ENCODE results near the gene SRP68. TPM values are rescaled to one million over a fixed set of nuclear protein-coding genes. Genes with fewer than 3 reads are reported as not detected.

SRP68 gene
- total and polyA plus RNA-seq, 2 of the 8 experiments (the other 6 are each of a cell fraction or from before 2014, with no cell fraction given) = 57.7 to 83.5 TPM

DNA sequence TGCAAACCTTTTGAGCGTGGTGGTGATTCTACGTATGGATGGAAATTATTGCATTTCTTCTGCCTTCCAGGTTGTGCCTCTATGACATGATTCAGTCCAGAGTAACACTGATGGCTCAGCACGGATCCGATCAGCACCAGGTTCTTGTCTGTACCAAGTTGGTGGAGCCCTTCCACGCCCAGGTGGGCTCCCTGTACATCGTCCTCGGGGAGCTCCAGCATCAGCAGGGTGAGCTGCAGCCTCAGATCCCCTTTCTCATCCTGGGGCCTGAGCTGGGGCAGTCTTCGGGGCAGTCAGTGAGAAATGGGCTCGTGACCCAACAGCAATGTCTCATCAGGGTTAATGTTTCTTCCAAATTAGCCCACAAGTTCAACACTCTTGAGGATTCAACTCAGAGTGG, 80.9 kb downstream of the SRP68 start (continued):
- TF ChIP-seq, protein P1, sequence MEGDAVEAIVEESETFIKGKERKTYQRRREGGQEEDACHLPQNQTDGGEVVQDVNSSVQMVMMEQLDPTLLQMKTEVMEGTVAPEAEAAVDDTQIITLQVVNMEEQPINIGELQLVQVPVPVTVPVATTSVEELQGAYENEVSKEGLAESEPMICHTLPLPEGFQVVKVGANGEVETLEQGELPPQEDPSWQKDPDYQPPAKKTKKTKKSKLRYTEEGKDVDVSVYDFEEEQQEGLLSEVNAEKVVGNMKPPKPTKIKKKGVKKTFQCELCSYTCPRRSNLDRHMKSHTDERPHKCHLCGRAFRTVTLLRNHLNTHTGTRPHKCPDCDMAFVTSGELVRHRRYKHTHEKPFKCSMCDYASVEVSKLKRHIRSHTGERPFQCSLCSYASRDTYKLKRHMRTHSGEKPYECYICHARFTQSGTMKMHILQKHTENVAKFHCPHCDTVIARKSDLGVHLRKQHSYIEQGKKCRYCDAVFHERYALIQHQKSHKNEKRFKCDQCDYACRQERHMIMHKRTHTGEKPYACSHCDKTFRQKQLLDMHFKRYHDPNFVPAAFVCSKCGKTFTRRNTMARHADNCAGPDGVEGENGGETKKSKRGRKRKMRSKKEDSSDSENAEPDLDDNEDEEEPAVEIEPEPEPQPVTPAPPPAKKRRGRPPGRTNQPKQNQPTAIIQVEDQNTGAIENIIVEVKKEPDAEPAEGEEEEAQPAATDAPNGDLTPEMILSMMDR (IDR thresholded peaks at IDR 0.05; ENCODE audit: control extremely low read depth in 1 of 3, insufficient read depth in 1 of 3, low read depth in 1 of 3, low read length in 3 of 3) = no peak
- TF ChIP-seq CREB1 (IDR thresholded peaks at IDR 0.05) = no peak

Small RNA genes within 50 kb of the gene (microRNA-seq; reads per million reads assigned to microRNA genes)
- gene MIR6868 (ENCODE audit: borderline microRNAs expressed in 2 of 2, borderline number of aligned reads in 2 of 2, borderline replicate concordance in 1 of 2) = 0.81 to 0.92 reads per million in 2 experiments

Small RNA genes within 50 kb of the gene (small RNA-seq; reads per million reads assigned to genes)
- gene MIR6868 (ENCODE audit: insufficient read depth) = 3.1 reads per million, percentile 39 among the genes with 10 or more reads in this experiment

Other genes starting within 250 kb of the SRP68 start
- gene UNC13D, start 228.1 kb downstream of the SRP68 start, total RNA-seq (2021; fragmentation: NEBNext Ultra II Directional; extraction: Animal tissue kit (Norgen Biotek cat#: 25700)) = 7.5 and 8.4 TPM in 2 replicates
- 3.6 and 5.2 TPM in 2 replicates for gene UNC13D, start 228.1 kb downstream of the SRP68 start, polyA plus RNA-seq (2011; rRNA removed)
- 61.8 and 71.2 TPM in 2 replicates for gene WBP2, start 217.2 kb downstream of the SRP68 start, total RNA-seq (2021; fragmentation: NEBNext Ultra II Directional; extraction: Animal tissue kit (Norgen Biotek cat#: 25700))
- 48.2 and 72.0 TPM in 2 replicates for gene WBP2, start 217.2 kb downstream of the SRP68 start, polyA plus RNA-seq (2011; rRNA removed)
- 5.1 and 6.4 TPM in 2 replicates for gene TRIM47, start 193.9 kb downstream of the SRP68 start, total RNA-seq (2021; fragmentation: NEBNext Ultra II Directional; extraction: Animal tissue kit (Norgen Biotek cat#: 25700))
- 6.3 and 11.6 TPM in 2 replicates for gene TRIM47, start 193.9 kb downstream of the SRP68 start, polyA plus RNA-seq (2011; rRNA removed)
- 47.7 and 48.6 TPM in 2 replicates for gene TRIM65, start 175.6 kb downstream of the SRP68 start, total RNA-seq (2021; fragmentation: NEBNext Ultra II Directional; extraction: Animal tissue kit (Norgen Biotek cat#: 25700))
- gene TRIM65, start 175.6 kb downstream of the SRP68 start, polyA plus RNA-seq (2011; rRNA removed) = 21.2 and 25.6 TPM in 2 replicates
- 125 and 132 TPM in 2 replicates for gene MRPL38, start 167.6 kb downstream of the SRP68 start, total RNA-seq (2021; fragmentation: NEBNext Ultra II Directional; extraction: Animal tissue kit (Norgen Biotek cat#: 25700))
- 78.4 and 138 TPM in 2 replicates for gene MRPL38, start 167.6 kb downstream of the SRP68 start, polyA plus RNA-seq (2011; rRNA removed)
- gene FBF1, start 131.5 kb downstream of the SRP68 start, total RNA-seq (2021; fragmentation: NEBNext Ultra II Directional; extraction: Animal tissue kit (Norgen Biotek cat#: 25700)) = 13.1 and 13.8 TPM in 2 replicates
- 8.1 and 12.5 TPM in 2 replicates for gene FBF1, start 131.5 kb downstream of the SRP68 start, polyA plus RNA-seq (2011; rRNA removed)
- 27.4 and 30.4 TPM in 2 replicates for gene ACOX1, start 93.4 kb downstream of the SRP68 start, total RNA-seq (2021; fragmentation: NEBNext Ultra II Directional; extraction: Animal tissue kit (Norgen Biotek cat#: 25700))
- 10.2 and 10.5 TPM in 2 replicates for gene ACOX1, start 93.4 kb downstream of the SRP68 start, polyA plus RNA-seq (2011; rRNA removed)
- 15.9 and 17.6 TPM in 2 replicates for gene TEN1, start 93.3 kb downstream of the SRP68 start, total RNA-seq (2021; fragmentation: NEBNext Ultra II Directional; extraction: Animal tissue kit (Norgen Biotek cat#: 25700))
- gene TEN1, start 93.3 kb downstream of the SRP68 start, polyA plus RNA-seq (2011; rRNA removed) = 18.7 and 24.5 TPM in 2 replicates
- gene CDK3, start 71.7 kb downstream of the SRP68 start, total RNA-seq (2021; fragmentation: NEBNext Ultra II Directional; extraction: Animal tissue kit (Norgen Biotek cat#: 25700)) = 7.4 and 10.0 TPM in 2 replicates
- gene CDK3, start 71.7 kb downstream of the SRP68 start, polyA plus RNA-seq (2011; rRNA removed) = 14.6 and 20.1 TPM in 2 replicates
- 0.75 and 0.99 TPM in 2 replicates for gene EVPL, start 45.2 kb downstream of the SRP68 start, total RNA-seq (2021; fragmentation: NEBNext Ultra II Directional; extraction: Animal tissue kit (Norgen Biotek cat#: 25700))
- gene EVPL, start 45.2 kb downstream of the SRP68 start, polyA plus RNA-seq (2011; rRNA removed) = 0.20 and 0.35 TPM in 2 replicates
- 0.86 and 1.0 TPM in 2 replicates for gene GALR2, start 2.3 kb upstream of the SRP68 start, total RNA-seq (2021; fragmentation: NEBNext Ultra II Directional; extraction: Animal tissue kit (Norgen Biotek cat#: 25700))
- 2.2 and 2.5 TPM in 2 replicates for gene GALR2, start 2.3 kb upstream of the SRP68 start, polyA plus RNA-seq (2011; rRNA removed)
- gene ZACN, start 6.7 kb upstream of the SRP68 start, total RNA-seq (2021; fragmentation: NEBNext Ultra II Directional; extraction: Animal tissue kit (Norgen Biotek cat#: 25700)) = 0.26 TPM in 1 of 2 replicates, not detected in the other
- gene ZACN, start 6.7 kb upstream of the SRP68 start, polyA plus RNA-seq (2011; rRNA removed) = not detected in 2 replicates
- 92.6 and 95.3 TPM in 2 replicates for gene EXOC7, start 31.3 kb upstream of the SRP68 start, total RNA-seq (2021; fragmentation: NEBNext Ultra II Directional; extraction: Animal tissue kit (Norgen Biotek cat#: 25700))
- 77.1 and 83.3 TPM in 2 replicates for gene EXOC7, start 31.3 kb upstream of the SRP68 start, polyA plus RNA-seq (2011; rRNA removed)
- 4.9 and 5.4 TPM in 2 replicates for gene FOXJ1, start 68.7 kb upstream of the SRP68 start, total RNA-seq (2021; fragmentation: NEBNext Ultra II Directional; extraction: Animal tissue kit (Norgen Biotek cat#: 25700))
- 4.6 and 4.7 TPM in 2 replicates for gene FOXJ1, start 68.7 kb upstream of the SRP68 start, polyA plus RNA-seq (2011; rRNA removed)
- gene RNF157, start 168.0 kb upstream of the SRP68 start, total RNA-seq (2021; fragmentation: NEBNext Ultra II Directional; extraction: Animal tissue kit (Norgen Biotek cat#: 25700)) = 13.4 and 14.9 TPM in 2 replicates
- 16.7 and 20.2 TPM in 2 replicates for gene RNF157, start 168.0 kb upstream of the SRP68 start, polyA plus RNA-seq (2011; rRNA removed)
- 22.6 and 25.6 TPM in 2 replicates for gene UBALD2, start 192.8 kb upstream of the SRP68 start, total RNA-seq (2021; fragmentation: NEBNext Ultra II Directional; extraction: Animal tissue kit (Norgen Biotek cat#: 25700))
- gene UBALD2, start 192.8 kb upstream of the SRP68 start, polyA plus RNA-seq (2011; rRNA removed) = 17.8 and 26.8 TPM in 2 replicates
- 2.8 and 3.2 TPM in 2 replicates for gene QRICH2, start 235.8 kb upstream of the SRP68 start, total RNA-seq (2021; fragmentation: NEBNext Ultra II Directional; extraction: Animal tissue kit (Norgen Biotek cat#: 25700))
- 3.8 and 4.9 TPM in 2 replicates for gene QRICH2, start 235.8 kb upstream of the SRP68 start, polyA plus RNA-seq (2011; rRNA removed)

Data from H1 (cell line).